T-helper 17 cell (primary cell): ENCODE results near the gene QPCT. TPM values are rescaled to one million over a fixed set of nuclear protein-coding genes. Genes with fewer than 3 reads are reported as not detected.

ENCODE experiments used
- ATAC-seq: fragments of 150-1000 bp; cut with Tn5 transposase; 2 replicates; pipeline ENCODE4 v1.10.0; 2021; ENCODE audit warnings: mild to moderate bottlenecking, moderate library complexity
- DNase-seq, 3 donors: peaks; one replicate each; pipeline versions ENCODE4 v3.0.0 to v3.0.0-alpha.2; 2020 to 2021
- H3K9me3 ChIP-seq: one replicate; pipeline ENCODE4 v1.7.0; 2013; ENCODE audit warnings: low read length, mild to moderate bottlenecking; ENCODE audit not compliant: control insufficient read depth, poor library complexity, severe bottlenecking
- H3K27ac Mint-ChIP-seq: one replicate; pipeline ENCODE4 v1.8.0; 2022; ENCODE audit warnings: mild to moderate bottlenecking, moderate library complexity, mixed read lengths
- H3K27me3 Mint-ChIP-seq: one replicate; pipeline ENCODE4 v1.8.0; 2022; ENCODE audit warnings: mixed read lengths
- H3K36me3 Mint-ChIP-seq: one replicate; pipeline ENCODE4 v1.8.0; 2022; ENCODE audit warnings: low read depth, mixed read lengths
- H3K4me1 Mint-ChIP-seq: one replicate; pipeline ENCODE4 v1.8.0; 2022; ENCODE audit warnings: mild to moderate bottlenecking, mixed read lengths
- H3K4me3 Mint-ChIP-seq: one replicate; pipeline ENCODE4 v1.8.0; 2022; ENCODE audit warnings: mild to moderate bottlenecking, moderate library complexity, mixed read lengths
- total RNA-seq, 4 donors: library from RNA in 2 of 4; stranded (reverse) in 2 of 4; gene quantifications; one replicate each; pipeline ENCODE4 v1.2.3 and lab custom pipeline; 2022 to 2026

Gene QPCT
- total RNA-seq, 2 donors from 2014 or later = 0.78 to 1.0 TPM

DNA sequence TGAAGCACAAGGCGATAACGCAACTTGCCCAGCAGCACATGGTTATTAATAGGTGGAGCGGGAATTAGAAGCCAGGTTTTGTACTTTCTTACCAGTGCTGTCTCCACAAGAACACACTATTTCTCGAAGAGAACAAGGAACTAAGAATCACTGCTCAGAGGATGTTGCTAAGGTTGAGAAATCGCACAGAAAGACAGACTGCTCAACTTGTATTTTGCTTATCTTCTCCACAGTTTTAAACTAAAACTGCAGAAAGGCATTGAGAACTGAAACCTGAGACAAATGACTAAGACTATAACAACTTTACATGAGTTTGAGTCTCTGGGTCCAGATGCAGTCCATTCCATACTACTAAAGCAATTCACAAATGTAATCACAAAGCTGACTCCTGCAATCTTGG lies 26.0 kb upstream of the QPCT start:
- Mint-ChIP-seq H3K27me3 (no peaks in the 10 kb centered on the region), H3K4me1 (peaks cover 33% of the 10 kb centered on the region), H3K27ac (peak overlapping the region; percentile 34), H3K4me3 (no peak overlapping the region), H3K36me3 (no peaks in the 10 kb centered on the region)
- ATAC-seq (no peak), DNase-seq (no peak)
- H3K9me3 ChIP-seq = no peaks in the 10 kb centered on the region

DNA sequence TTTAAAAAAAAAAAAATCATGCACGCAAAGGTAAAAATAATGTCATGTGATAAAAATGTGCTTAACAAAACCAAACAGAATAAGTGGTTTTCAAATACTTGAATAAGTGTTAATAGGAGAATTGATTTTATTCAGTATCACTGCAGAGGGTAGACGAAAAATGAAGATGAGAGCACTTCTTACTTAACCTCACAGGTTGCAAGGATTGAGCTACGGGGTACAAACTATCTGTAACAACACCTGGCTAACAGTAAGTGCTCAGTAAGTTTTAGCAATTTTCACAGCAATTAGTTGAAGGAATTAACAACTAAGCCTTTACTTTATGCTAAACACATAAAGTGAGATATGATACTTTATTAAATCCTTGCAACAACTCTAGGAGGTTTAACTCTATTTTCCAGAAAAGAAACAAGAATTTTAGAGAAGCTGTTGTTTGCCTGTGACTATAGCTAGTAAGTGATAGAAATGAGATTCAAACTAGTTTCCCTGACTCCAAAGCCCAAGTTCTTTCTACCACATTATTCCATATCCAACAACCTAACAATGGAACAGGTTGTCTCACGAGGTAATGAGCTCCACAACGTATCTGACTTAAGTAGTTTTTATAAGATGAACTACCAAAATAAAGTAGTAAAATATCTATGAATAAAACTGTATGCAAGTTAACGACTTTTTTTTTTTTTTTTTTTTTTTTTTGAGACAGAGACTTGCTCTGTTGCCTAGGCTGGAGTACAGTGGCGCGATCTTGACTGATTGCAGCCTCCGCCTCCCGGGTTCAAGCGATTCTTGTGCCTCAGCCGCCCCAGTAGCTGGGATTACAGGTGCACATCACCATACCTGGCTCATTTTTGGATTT lies 24.4 kb upstream of the QPCT start:
- peaks cover 2% of the 10 kb centered on the region for H3K36me3 Mint-ChIP-seq
- DNase-seq = no peak
- peaks cover 31% of the 10 kb centered on the region for H3K4me1 Mint-ChIP-seq

DNA sequence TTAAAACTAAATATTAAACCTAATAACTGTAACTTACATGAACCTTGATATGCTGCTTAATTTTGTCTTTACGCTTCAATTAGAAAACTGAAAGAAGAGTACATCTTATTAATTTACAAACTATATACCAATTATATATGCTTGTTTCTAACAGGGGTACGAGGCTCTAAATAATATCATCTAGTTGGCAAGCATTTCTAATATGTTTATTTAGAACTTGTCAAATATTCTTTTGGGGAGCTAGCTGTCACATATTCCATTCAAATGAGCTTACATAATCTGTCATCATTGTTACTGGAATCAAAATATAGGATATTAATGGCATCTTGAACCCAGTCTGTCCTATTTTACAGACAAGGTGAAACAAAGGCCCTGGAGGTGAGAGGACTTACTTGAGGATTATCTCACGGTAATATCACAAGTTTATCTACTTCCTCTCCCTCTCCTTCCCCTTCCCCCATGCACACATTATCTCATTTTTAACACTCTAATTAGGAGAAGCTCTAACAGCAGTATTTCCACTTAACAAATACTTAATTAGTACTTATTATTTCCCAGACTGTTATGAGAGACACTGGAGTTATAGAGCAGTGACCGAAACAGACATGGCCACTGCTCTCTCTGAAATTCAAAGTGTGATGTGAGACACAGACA lies 23.3 kb upstream of the QPCT start:
- no peak for DNase-seq
- ATAC-seq = no peak
- Mint-ChIP-seq H3K27ac (no peak overlapping the region), H3K4me3 (no peak overlapping the region), H3K4me1 (peaks cover 31% of the 10 kb centered on the region), H3K27me3 (no peaks in the 10 kb centered on the region), H3K36me3 (peaks cover 2% of the 10 kb centered on the region)
- no peaks in the 10 kb centered on the region for H3K9me3 ChIP-seq

More for the DNA sequence above, 24.4 kb upstream of the QPCT start:
- no peaks in the 10 kb centered on the region for H3K27me3 Mint-ChIP-seq
- no peaks in the 10 kb centered on the region for H3K9me3 ChIP-seq
- H3K4me3 Mint-ChIP-seq = no peak overlapping the region
- H3K27ac Mint-ChIP-seq = no peak overlapping the region
- ATAC-seq = no peak

GRCh38 chr2:37322368-37322767 lies 22.1 kb upstream of the QPCT start:
- Mint-ChIP-seq H3K27me3 (peaks cover 12% of the 10 kb centered on the region), H3K4me1 (peaks cover 33% of the 10 kb centered on the region), H3K4me3 (no peak overlapping the region), H3K27ac (peak overlapping the region; percentile 91), H3K36me3 (peaks cover 2% of the 10 kb centered on the region)
- DNase-seq (no peak), ATAC-seq (no peak)
- H3K9me3 ChIP-seq = no peaks in the 10 kb centered on the region

DNA sequence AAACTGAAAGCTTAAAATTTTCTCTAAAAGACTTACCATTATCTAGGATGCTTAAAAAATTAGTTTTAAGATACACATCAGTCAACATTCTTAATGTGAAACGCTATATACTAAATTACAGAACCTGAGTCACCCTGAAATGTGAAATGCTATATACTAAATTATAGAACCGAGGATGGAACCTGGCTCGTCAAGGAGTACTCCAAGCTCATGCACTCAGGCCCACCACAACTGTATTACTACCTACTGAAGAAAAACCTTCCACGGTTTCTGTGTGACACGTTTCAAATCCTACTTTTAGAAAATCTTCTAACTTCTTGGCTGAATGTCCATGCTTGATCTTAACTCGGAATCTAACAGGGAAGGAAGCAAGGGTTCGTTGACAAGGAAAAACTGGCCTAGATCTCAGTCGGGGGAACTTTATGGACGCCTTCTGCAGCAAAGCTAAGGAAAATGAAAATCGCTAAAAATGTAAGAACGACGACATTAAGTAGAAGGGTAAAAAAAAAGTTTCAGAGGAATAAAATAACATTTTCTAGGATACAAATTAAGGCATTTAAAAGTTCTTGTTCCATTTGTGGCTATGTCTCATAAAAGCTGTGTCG lies 21.2 kb upstream of the QPCT start:
- ATAC-seq = no peak
- peaks cover 2% of the 10 kb centered on the region for H3K36me3 Mint-ChIP-seq
- no peak for DNase-seq
- H3K27me3 Mint-ChIP-seq = peaks cover 14% of the 10 kb centered on the region
- H3K27ac Mint-ChIP-seq = peak overlapping the region; percentile 91
- H3K9me3 ChIP-seq = no peaks in the 10 kb centered on the region
- peak overlapping the region; percentile 95 for H3K4me3 Mint-ChIP-seq
- H3K4me1 Mint-ChIP-seq = peaks cover 25% of the 10 kb centered on the region

DNA sequence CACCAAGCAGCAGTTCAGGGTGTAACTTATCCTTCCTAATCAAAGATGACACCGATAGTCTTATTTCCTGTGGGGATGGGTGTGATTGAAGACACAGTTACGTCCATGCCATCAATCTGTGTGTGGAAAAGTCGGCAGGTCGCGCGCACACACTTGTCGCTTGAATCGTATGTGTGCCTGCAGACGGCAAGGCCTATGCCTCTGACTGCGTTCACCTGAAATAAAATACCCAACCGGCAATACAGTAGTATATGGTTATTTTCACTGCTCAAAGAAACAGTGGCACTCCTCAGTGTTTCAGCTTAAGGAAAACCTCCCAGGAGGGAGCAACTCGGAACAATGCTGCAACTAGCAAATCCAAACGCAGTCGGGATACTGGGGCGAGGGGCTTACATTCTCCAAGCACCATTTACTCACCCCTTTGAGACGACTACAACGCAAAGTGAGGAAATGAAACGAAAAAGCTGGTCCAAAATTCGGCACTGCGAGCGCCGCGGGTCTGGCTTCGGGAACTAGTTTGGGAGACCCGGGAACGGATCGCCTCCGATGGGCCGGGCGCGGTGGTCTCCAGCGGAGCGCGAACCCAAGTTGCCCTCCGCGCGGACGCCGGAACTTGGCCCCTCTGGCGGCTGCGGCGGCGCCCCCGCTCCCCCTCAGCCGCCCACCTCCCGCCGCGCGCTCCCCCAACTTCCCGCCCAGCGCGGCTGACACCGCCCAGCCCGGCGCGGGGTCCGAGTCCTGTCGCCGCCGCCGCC lies 20.5 kb upstream of the QPCT start:
- Mint-ChIP-seq H3K27ac (peak overlapping the region; percentile 91), H3K4me3 (peak overlapping the region; percentile 95), H3K4me1 (peaks cover 19% of the 10 kb centered on the region), H3K27me3 (peaks cover 14% of the 10 kb centered on the region), H3K36me3 (peaks cover 2% of the 10 kb centered on the region)
- peak; percentile 32 for ATAC-seq
- no peaks in the 10 kb centered on the region for H3K9me3 ChIP-seq
- DNase-seq = peak in 2 of 3 donors; percentile 14 to 31

DNA sequence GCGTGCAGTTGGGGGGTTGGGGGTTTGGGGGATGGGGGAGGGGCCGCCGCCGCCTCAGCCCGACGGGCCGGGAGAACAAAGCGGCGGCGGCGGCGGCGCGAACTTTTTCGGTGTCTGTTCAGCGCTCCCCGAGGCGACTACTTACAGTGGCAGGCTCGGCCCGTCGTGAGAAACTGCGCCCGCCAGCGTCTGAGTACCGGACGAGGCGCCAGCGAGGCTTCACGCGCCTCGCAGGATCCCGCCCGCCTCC lies 20.0 kb upstream of the QPCT start:
- Mint-ChIP-seq H3K27me3 (peaks cover 14% of the 10 kb centered on the region), H3K27ac (peak overlapping the region; percentile 91), H3K4me1 (peaks cover 19% of the 10 kb centered on the region), H3K4me3 (peak overlapping the region; percentile 95), H3K36me3 (peaks cover 2% of the 10 kb centered on the region)
- DNase-seq = peak in 1 of 3 donors; percentile 50
- no peaks in the 10 kb centered on the region for H3K9me3 ChIP-seq
- no peak for ATAC-seq

DNA sequence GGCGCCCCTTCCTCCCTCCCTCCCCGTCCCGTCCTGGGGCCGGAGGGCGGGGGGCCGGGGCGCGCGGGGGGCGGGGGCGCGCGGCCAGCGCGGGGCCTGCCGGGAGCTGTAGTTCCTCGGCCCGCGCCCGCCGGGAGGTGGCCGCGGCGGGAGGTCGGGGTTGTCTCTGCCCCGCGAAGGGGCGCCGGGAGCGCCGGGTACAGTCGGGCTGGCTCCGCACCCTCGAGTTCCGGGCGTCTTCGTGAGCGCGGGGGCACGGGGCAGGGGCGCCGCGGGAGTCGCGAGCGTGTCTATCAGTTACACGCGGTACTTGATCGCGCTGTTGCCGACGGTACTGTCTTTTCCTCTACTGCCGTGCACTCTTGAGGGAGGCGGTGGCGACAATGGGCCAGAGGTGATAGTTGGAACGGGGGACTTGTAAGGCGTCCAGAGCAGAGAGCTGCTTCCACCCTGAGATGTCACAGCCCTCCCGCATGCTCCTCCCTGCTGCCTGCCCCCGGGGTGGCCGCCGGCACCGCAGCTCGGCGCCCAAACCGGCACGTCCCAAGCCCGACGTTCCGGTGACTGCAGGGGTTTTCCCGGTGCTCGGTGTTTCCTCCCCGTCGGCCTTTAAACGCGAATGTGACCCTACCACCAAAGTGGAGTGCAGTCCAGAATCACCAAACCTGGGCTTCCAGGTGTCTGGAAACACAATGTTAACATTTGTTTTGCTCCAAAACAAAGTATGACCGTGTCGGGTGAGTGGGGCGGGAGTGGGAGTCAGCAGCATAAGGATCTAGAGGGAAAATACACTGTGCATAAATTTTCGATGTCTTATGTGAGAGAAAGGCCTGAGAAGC lies 19.4 kb upstream of the QPCT start, which contains the start of gene PRKD3:
TSS of gene PRKD3 (minus strand) at position 48 of the 839 bp plus-strand sequence. CDS start 8,309 bp downstream, outside the sequence.
- Mint-ChIP-seq H3K36me3 (peaks cover 2% of the 10 kb centered on the region), H3K27me3 (peaks cover 14% of the 10 kb centered on the region), H3K27ac (peak within 1 kb of the TSS; percentile 91), H3K4me3 (peak within 1 kb of the TSS; percentile 95), H3K4me1 (peaks cover 19% of the 10 kb centered on the region)
- ATAC-seq = peak; percentile 82
- peak; percentile 33 to 61 (median 61) for DNase-seq
- H3K9me3 ChIP-seq = no peaks in the 10 kb centered on the region

DNA sequence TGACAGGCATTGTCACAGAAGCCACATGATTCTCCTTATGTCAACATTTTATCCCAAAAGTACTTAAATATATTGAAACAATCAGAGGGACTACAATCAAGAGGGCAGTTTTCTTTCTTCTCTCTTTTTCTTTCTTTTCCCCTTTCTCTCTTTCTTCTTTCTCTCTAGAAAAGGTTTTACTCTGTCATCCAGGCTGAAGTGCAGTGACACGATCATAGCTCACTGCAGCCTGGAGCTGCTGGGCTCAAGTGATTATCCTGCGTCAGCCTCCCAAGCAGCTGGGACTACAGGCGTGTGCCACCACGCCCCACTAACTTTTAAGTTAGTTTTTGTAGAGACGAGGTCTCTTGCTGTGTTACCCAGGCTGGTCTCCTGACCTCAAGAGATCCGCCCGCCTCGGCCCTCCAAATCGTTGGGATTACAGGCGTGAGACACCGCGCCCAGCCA lies 18.8 kb upstream of the QPCT start:
- Mint-ChIP-seq H3K4me1 (peaks cover 19% of the 10 kb centered on the region), H3K4me3 (peak overlapping the region; percentile 95), H3K27ac (peak overlapping the region; percentile 75), H3K27me3 (peaks cover 14% of the 10 kb centered on the region), H3K36me3 (peaks cover 2% of the 10 kb centered on the region)
- ATAC-seq (no peak), DNase-seq (no peak)
- H3K9me3 ChIP-seq = no peaks in the 10 kb centered on the region

DNA sequence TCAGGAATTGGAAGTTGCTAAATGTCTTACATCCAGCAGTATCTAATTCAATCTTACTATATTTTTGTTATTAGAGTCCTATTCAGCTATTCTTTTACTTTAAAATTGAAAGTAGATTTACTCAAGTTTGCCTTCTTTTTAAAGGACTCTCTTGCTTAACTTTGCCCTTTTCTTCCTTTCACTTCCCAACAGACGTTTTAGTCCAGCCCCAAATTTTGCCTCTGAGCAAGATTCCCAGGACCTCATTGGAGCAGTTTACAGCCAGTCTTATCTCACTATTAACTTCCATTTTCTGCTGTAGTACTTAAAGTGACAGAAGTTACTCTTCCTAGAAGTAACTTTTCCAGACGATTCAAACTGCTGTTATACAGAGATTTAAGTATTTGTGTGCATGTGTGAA lies 18.1 kb upstream of the QPCT start:
- Mint-ChIP-seq H3K36me3 (peaks cover 2% of the 10 kb centered on the region), H3K27me3 (peaks cover 14% of the 10 kb centered on the region), H3K27ac (no peak overlapping the region), H3K4me3 (no peak overlapping the region), H3K4me1 (peaks cover 17% of the 10 kb centered on the region)
- DNase-seq (no peak), ATAC-seq (no peak)
- no peaks in the 10 kb centered on the region for H3K9me3 ChIP-seq

DNA sequence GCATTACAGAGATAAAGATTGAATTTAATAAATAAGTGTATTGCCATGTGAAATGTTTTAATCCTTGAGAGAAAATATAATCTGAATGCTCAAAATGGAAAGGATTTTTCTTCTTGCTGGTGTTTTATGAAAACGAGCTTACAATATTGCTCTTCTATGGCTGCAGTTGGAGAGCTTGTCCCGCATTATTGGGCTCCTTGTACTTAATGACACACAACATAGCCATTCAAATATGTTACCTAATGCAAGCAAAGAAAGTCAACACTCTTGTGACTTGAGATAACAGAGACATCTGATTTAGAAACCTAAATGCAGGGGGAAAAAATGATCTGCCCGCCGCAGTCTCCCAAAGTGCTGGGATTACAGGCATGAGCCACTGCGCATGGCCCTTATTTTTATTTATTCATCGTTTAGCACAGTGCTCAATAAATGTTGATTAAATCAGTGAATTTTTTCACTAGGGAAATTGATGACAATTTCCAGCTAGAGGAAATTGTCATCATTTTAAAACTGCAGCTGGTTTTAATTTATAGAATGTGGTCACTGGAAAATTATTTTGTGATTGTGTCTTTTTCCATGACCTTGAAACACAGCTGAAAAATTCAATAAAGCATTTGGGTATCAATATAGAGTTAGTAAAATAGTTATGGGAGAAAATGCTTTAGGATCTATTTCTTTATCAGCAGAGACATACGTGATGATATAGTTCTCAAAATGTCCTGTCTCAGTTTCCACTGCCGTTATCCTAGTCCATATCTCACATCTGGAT lies 17.4 kb upstream of the QPCT start:
- DNase-seq (no peak), ATAC-seq (no peak)
- peaks cover 2% of the 10 kb centered on the region for H3K36me3 Mint-ChIP-seq
- peaks cover 14% of the 10 kb centered on the region for H3K27me3 Mint-ChIP-seq
- H3K4me1 Mint-ChIP-seq = peaks cover 13% of the 10 kb centered on the region
- no peak overlapping the region for H3K27ac Mint-ChIP-seq
- H3K4me3 Mint-ChIP-seq = no peak overlapping the region
- no peaks in the 10 kb centered on the region for H3K9me3 ChIP-seq

- ATAC-seq (no peak), DNase-seq (no peak)
- Mint-ChIP-seq H3K27me3 (peaks cover 25% of the 10 kb centered on the region), H3K4me1 (peaks cover 3% of the 10 kb centered on the region), H3K27ac (no peak overlapping the region), H3K4me3 (no peak overlapping the region), H3K36me3 (no peaks in the 10 kb centered on the region)
- H3K9me3 ChIP-seq = no peaks in the 10 kb centered on the region
These were observed 13.7 kb upstream of the QPCT start for GRCh38 chr2:37330681-37331080.
